Measurements from ENCODE around the gene FSIP1. TPM values are rescaled to one million over a fixed set of nuclear protein-coding genes. Genes with fewer than 3 reads are reported as not detected.

FSIP1 gene
- total RNA-seq, 1 donor: 3.6 TPM

- Histone ChIP-seq H4K20me1 (ENCODE audit: insufficient read depth, low read length) (peaks cover 84% of the 10 kb centered on the region), H3K4me2 (ENCODE audit: insufficient read depth, low read length) (peak overlapping the region; percentile 89), H3K79me2 (ENCODE audit: insufficient read depth, low read length) (peaks cover 32% of the 10 kb centered on the region), H3K9me3 (ENCODE audit: low read depth, low read length) (no peaks in the 10 kb centered on the region), H2AFZ (ENCODE audit: low read length) (no peak overlapping the region), H3K4me3 (ENCODE audit: insufficient read depth, low read length) (peak overlapping the region; percentile 84), H3K4me1 (ENCODE audit: insufficient read depth, low read length) (peaks cover 12% of the 10 kb centered on the region), H3K36me3 (ENCODE audit: insufficient read depth, low read length) (peaks cover 83% of the 10 kb centered on the region), H3K27ac (ENCODE audit: low read depth, low read length) (peak overlapping the region; percentile 92), H3K27me3 (ENCODE audit: insufficient read depth, low read length) (no peaks in the 10 kb centered on the region)
- TF ChIP-seq CTCF (IDR thresholded peaks at IDR 0.05; ENCODE audit: extremely low read depth, low read depth, low read length): no peak
- peak; percentile 37 for DNase-seq (ENCODE audit: insufficient read length, low spot score, missing footprints)
These were observed 197.8 kb downstream of the FSIP1 start for GRCh38 chr15:39584662-39585388.

DNA sequence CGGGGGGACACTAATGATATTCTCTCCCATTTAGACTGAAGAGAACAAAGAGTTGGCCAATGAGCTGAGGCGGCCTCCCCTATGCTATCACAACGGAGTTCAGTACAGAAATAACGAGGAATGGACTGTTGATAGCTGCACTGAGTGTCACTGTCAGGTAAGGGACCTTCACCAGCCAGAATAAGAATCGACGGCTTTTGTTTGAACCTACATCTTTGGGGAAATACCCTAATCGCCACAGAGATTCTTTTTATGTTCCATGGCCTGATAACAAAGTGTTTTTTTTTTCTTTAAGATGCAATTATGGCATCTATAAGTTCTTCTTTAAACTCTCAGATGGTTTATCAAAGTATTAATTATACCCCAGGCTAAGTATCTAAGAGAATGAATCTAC lies 198.4 kb downstream of the FSIP1 start:
- Histone ChIP-seq H3K4me3 (ENCODE audit: insufficient read depth, low read length) (peak overlapping the region; percentile 84), H3K4me1 (ENCODE audit: insufficient read depth, low read length) (peaks cover 17% of the 10 kb centered on the region), H3K79me2 (ENCODE audit: insufficient read depth, low read length) (peaks cover 32% of the 10 kb centered on the region), H2AFZ (ENCODE audit: low read length) (no peak overlapping the region), H3K4me2 (ENCODE audit: insufficient read depth, low read length) (peak overlapping the region; percentile 89), H3K36me3 (ENCODE audit: insufficient read depth, low read length) (peaks cover 78% of the 10 kb centered on the region), H4K20me1 (ENCODE audit: insufficient read depth, low read length) (peaks cover 79% of the 10 kb centered on the region), H3K27me3 (ENCODE audit: insufficient read depth, low read length) (no peaks in the 10 kb centered on the region), H3K9me3 (ENCODE audit: low read depth, low read length) (no peaks in the 10 kb centered on the region), H3K27ac (ENCODE audit: low read depth, low read length) (peak overlapping the region; percentile 92)
- no peak for TF ChIP-seq CTCF (IDR thresholded peaks at IDR 0.05; ENCODE audit: extremely low read depth, low read depth, low read length)
- DNase-seq (ENCODE audit: insufficient read length, low spot score, missing footprints): no peak

- H3K4me2 ChIP-seq (ENCODE audit: insufficient read depth, low read length): peak overlapping the region; percentile 89
- H3K36me3 ChIP-seq (ENCODE audit: insufficient read depth, low read length): peaks cover 72% of the 10 kb centered on the region
- H3K4me3 ChIP-seq (ENCODE audit: insufficient read depth, low read length): peak overlapping the region; percentile 84
- H3K27me3 ChIP-seq (ENCODE audit: insufficient read depth, low read length): no peaks in the 10 kb centered on the region
- H3K4me1 ChIP-seq (ENCODE audit: insufficient read depth, low read length): peaks cover 22% of the 10 kb centered on the region
- no peak overlapping the region for H2AFZ ChIP-seq (ENCODE audit: low read length)
- H3K79me2 ChIP-seq (ENCODE audit: insufficient read depth, low read length): peaks cover 32% of the 10 kb centered on the region
- DNase-seq (ENCODE audit: insufficient read length, low spot score, missing footprints): peak; percentile 86
- H3K27ac ChIP-seq (ENCODE audit: low read depth, low read length): peak overlapping the region; percentile 92
- H3K9me3 ChIP-seq (ENCODE audit: low read depth, low read length): no peaks in the 10 kb centered on the region
- H4K20me1 ChIP-seq (ENCODE audit: insufficient read depth, low read length): peaks cover 74% of the 10 kb centered on the region
- peak; percentile 34 for TF ChIP-seq CTCF (IDR thresholded peaks at IDR 0.05; ENCODE audit: extremely low read depth, low read depth, low read length)
These were observed 198.9 kb downstream of the FSIP1 start for GRCh38 chr15:39583596-39584265.

- peak; percentile 17 for DNase-seq (ENCODE audit: insufficient read length, low spot score, missing footprints)
- H3K27me3 ChIP-seq (ENCODE audit: insufficient read depth, low read length): no peaks in the 10 kb centered on the region
These were observed 199.6 kb downstream of the FSIP1 start for GRCh38 chr15:39582977-39583595.

More at GRCh38 chr15:39582977-39583595, 199.6 kb downstream of the FSIP1 start:
- Histone ChIP-seq H3K36me3 (ENCODE audit: insufficient read depth, low read length) (peaks cover 66% of the 10 kb centered on the region), H4K20me1 (ENCODE audit: insufficient read depth, low read length) (peaks cover 67% of the 10 kb centered on the region), H3K4me2 (ENCODE audit: insufficient read depth, low read length) (peak overlapping the region; percentile 89), H3K79me2 (ENCODE audit: insufficient read depth, low read length) (peaks cover 32% of the 10 kb centered on the region), H3K27ac (ENCODE audit: low read depth, low read length) (peak overlapping the region; percentile 92), H3K9me3 (ENCODE audit: low read depth, low read length) (no peaks in the 10 kb centered on the region), H3K4me1 (ENCODE audit: insufficient read depth, low read length) (peaks cover 27% of the 10 kb centered on the region), H2AFZ (ENCODE audit: low read length) (no peak overlapping the region), H3K4me3 (ENCODE audit: insufficient read depth, low read length) (peak overlapping the region; percentile 84)
- TF ChIP-seq CTCF (IDR thresholded peaks at IDR 0.05; ENCODE audit: extremely low read depth, low read depth, low read length): no peak

Measured in osteoblast (primary cell).